ENCODE data around the gene SLC2A4.

Gene SLC2A4

GRCh38 chr17:7284911-7285310 is 3.4 kb downstream of the SLC2A4 start:
- no peak for TF ChIP-seq EZH2phosphoT487 (conservative IDR thresholded peaks at IDR 0.05; ENCODE audit: low read length)
- no peak for TF ChIP-seq CTCF (IDR thresholded peaks at IDR 0.05; ENCODE audit: insufficient read depth, low read length, poor library complexity, severe bottlenecking)
- no peaks in the 10 kb centered on the region for H3K79me2 ChIP-seq (ENCODE audit: insufficient read depth, low read length)
- H3K9ac ChIP-seq (ENCODE audit: low read length), result no peak overlapping the region
- H3K9me3 ChIP-seq (ENCODE audit: insufficient read depth, low read length), result no peaks in the 10 kb centered on the region
- no peaks in the 10 kb centered on the region for H3K27me3 ChIP-seq (ENCODE audit: low read length)
- no peak overlapping the region for H2AFZ ChIP-seq (ENCODE audit: low read depth, low read length, severe bottlenecking)
- H3K36me3 ChIP-seq (ENCODE audit: low read length), result no peaks in the 10 kb centered on the region
- no peak overlapping the region for H3K4me2 ChIP-seq (ENCODE audit: low read depth, low read length, poor library complexity, severe bottlenecking)
- no peaks in the 10 kb centered on the region for H3K9me2 ChIP-seq (replicated peaks; ENCODE audit: insufficient read depth, low read length)
- no peak overlapping the region for H3K4me3 ChIP-seq (ENCODE audit: insufficient read depth, low read length, poor library complexity, severe bottlenecking)
- no peak overlapping the region for H3K27ac ChIP-seq (ENCODE audit: low read depth, low read length)
- H3F3A ChIP-seq (ENCODE audit: insufficient read depth), result peaks cover 4% of the 10 kb centered on the region; the same call in 1 of the 2 replicates
- no peaks in the 10 kb centered on the region for H4K20me1 ChIP-seq (ENCODE audit: low read depth, low read length)

GRCh38 chr17:7285679-7286078 is 4.2 kb downstream of the SLC2A4 start:
- H3K27ac ChIP-seq (ENCODE audit: low read depth, low read length), result no peak overlapping the region
- H3K9me2 ChIP-seq (replicated peaks; ENCODE audit: insufficient read depth, low read length), result no peaks in the 10 kb centered on the region
- no peak overlapping the region for H3K4me3 ChIP-seq (ENCODE audit: insufficient read depth, low read length, poor library complexity, severe bottlenecking)
- H3K9ac ChIP-seq (ENCODE audit: low read length), result no peak overlapping the region
- TF ChIP-seq EZH2phosphoT487 (conservative IDR thresholded peaks at IDR 0.05; ENCODE audit: low read length) (no peak), CTCF (IDR thresholded peaks at IDR 0.05; ENCODE audit: insufficient read depth, low read length, poor library complexity, severe bottlenecking) (no peak)
- H2AFZ ChIP-seq (ENCODE audit: low read depth, low read length, severe bottlenecking), result no peak overlapping the region
- no peaks in the 10 kb centered on the region for H3K27me3 ChIP-seq (ENCODE audit: low read length)
- H4K20me1 ChIP-seq (ENCODE audit: low read depth, low read length), result no peaks in the 10 kb centered on the region
- H3K79me2 ChIP-seq (ENCODE audit: insufficient read depth, low read length), result no peaks in the 10 kb centered on the region
- H3K36me3 ChIP-seq (ENCODE audit: low read length), result no peaks in the 10 kb centered on the region
- no peak overlapping the region for H3K4me2 ChIP-seq (ENCODE audit: low read depth, low read length, poor library complexity, severe bottlenecking)
- H3F3A ChIP-seq (ENCODE audit: insufficient read depth), result peaks cover 4% of the 10 kb centered on the region; the same call in 1 of the 2 replicates
- no peaks in the 10 kb centered on the region for H3K9me3 ChIP-seq (ENCODE audit: insufficient read depth, low read length)

- H3K79me2 ChIP-seq (ENCODE audit: insufficient read depth, low read length), result no peaks in the 10 kb centered on the region
- no peak overlapping the region for H3K27ac ChIP-seq (ENCODE audit: low read depth, low read length)
- H3K9ac ChIP-seq (ENCODE audit: low read length), result no peak overlapping the region
- no peaks in the 10 kb centered on the region for H3F3A ChIP-seq (ENCODE audit: insufficient read depth)
- H3K9me3 ChIP-seq (ENCODE audit: insufficient read depth, low read length), result no peaks in the 10 kb centered on the region
- TF ChIP-seq EZH2phosphoT487 (conservative IDR thresholded peaks at IDR 0.05; ENCODE audit: low read length) (no peak), CTCF (IDR thresholded peaks at IDR 0.05; ENCODE audit: insufficient read depth, low read length, poor library complexity, severe bottlenecking) (no peak)
- no peak overlapping the region for H3K4me3 ChIP-seq (ENCODE audit: insufficient read depth, low read length, poor library complexity, severe bottlenecking)
- H3K4me2 ChIP-seq (ENCODE audit: low read depth, low read length, poor library complexity, severe bottlenecking), result no peak overlapping the region
- H2AFZ ChIP-seq (ENCODE audit: low read depth, low read length, severe bottlenecking), result no peak overlapping the region
- H3K36me3 ChIP-seq (ENCODE audit: low read length), result no peaks in the 10 kb centered on the region
- H4K20me1 ChIP-seq (ENCODE audit: low read depth, low read length), result no peaks in the 10 kb centered on the region
- no peaks in the 10 kb centered on the region for H3K27me3 ChIP-seq (ENCODE audit: low read length)
- H3K9me2 ChIP-seq (replicated peaks; ENCODE audit: insufficient read depth, low read length), result no peaks in the 10 kb centered on the region
Measured at GRCh38 chr17:7289256-7290032, 7.9 kb downstream of the SLC2A4 start.

All from SU-DHL-6 (cell line).